ENCODE results near the gene BIN1. TPM values are rescaled to one million over a fixed set of nuclear protein-coding genes. Genes with fewer than 3 reads are reported as not detected.

Gene BIN1
- polyA plus RNA-seq, 1 donor (not counting 4 experiments of a cell fraction or from before 2014, with no cell fraction given) = 5.4 TPM

GRCh38 chr2:127022817-127023216 is 84.1 kb downstream of the BIN1 start:
- no peaks in the 10 kb centered on the region for H3K9me3 ChIP-seq (ENCODE audit: control insufficient read depth, low read depth, low read length)
- H4K20me1 ChIP-seq (ENCODE audit: control insufficient read depth, extremely low read depth, insufficient read depth, low read length) = no peaks in the 10 kb centered on the region
- dilution Hi-C loops (cut with MboI; ENCODE audit: extremely low pct_ligation_motif_present, low sequenced_read_pairs) = no loop called here
- TF ChIP-seq CTCF (optimal IDR thresholded peaks at IDR 0.05 in 1 of 3, IDR thresholded peaks at IDR 0.05 in 1 of 3, conservative IDR thresholded peaks at IDR 0.05 in 1 of 3; ENCODE audit: extremely low read depth in 1 of 3, insufficient read depth in 2 of 3, low read length in 3 of 3) (no peak), EZH2 (IDR thresholded peaks at IDR 0.05; ENCODE audit: low read length) (no peak)
- DNase-seq (ENCODE audit: low read depth, low spot score) = no peak
- no peak overlapping the region for H3K4me3 ChIP-seq (ENCODE audit: control insufficient read depth in 2 of 3, extremely low read depth in 1 of 3, insufficient read depth in 2 of 3, low read depth in 1 of 3, low read length in 3 of 3)
- no peak overlapping the region for H3K27ac ChIP-seq (ENCODE audit: control insufficient read depth, insufficient read depth, low read length)
- peaks cover 8% of the 10 kb centered on the region for H3K4me1 ChIP-seq (ENCODE audit: control insufficient read depth, extremely low read depth, insufficient read depth, low read length)
- no peak overlapping the region for H3K4me2 ChIP-seq (ENCODE audit: control insufficient read depth, extremely low read depth, insufficient read depth, low read depth, low read length)
- H2AFZ ChIP-seq (ENCODE audit: control insufficient read depth, low read length) = no peak overlapping the region
- no peaks in the 10 kb centered on the region for H3K36me3 ChIP-seq (ENCODE audit: control insufficient read depth in 2 of 2, extremely low read depth in 1 of 2, insufficient read depth in 2 of 2, low read length in 2 of 2)
- no peaks in the 10 kb centered on the region for H3K9me1 ChIP-seq (ENCODE audit: control insufficient read depth, extremely low read depth, insufficient read depth, low read length)
- peaks cover 12% of the 10 kb centered on the region for H3K27me3 ChIP-seq (ENCODE audit: control insufficient read depth, extremely low read depth, insufficient read depth, low read length)
- H3K9ac ChIP-seq (ENCODE audit: control insufficient read depth, extremely low read depth, insufficient read depth, low read length) = no peak overlapping the region
- FAIRE-seq = no peak
- H3K79me2 ChIP-seq (ENCODE audit: control insufficient read depth, insufficient read depth, low read length) = no peaks in the 10 kb centered on the region

- no peaks in the 10 kb centered on the region for H3K9me1 ChIP-seq (ENCODE audit: control insufficient read depth, extremely low read depth, insufficient read depth, low read length)
- H3K4me2 ChIP-seq (ENCODE audit: control insufficient read depth, extremely low read depth, insufficient read depth, low read depth, low read length) = no peak overlapping the region
- no peak for TF ChIP-seq EZH2 (IDR thresholded peaks at IDR 0.05; ENCODE audit: low read length)
- no peak for TF ChIP-seq CTCF (optimal IDR thresholded peaks at IDR 0.05 in 1 of 3, IDR thresholded peaks at IDR 0.05 in 1 of 3, conservative IDR thresholded peaks at IDR 0.05 in 1 of 3; ENCODE audit: extremely low read depth in 1 of 3, insufficient read depth in 2 of 3, low read length in 3 of 3)
- H3K36me3 ChIP-seq (ENCODE audit: control insufficient read depth in 2 of 2, extremely low read depth in 1 of 2, insufficient read depth in 2 of 2, low read length in 2 of 2) = no peaks in the 10 kb centered on the region
- DNase-seq (ENCODE audit: low read depth, low spot score) (no peak), FAIRE-seq (no peak)
- dilution Hi-C loops (cut with MboI; ENCODE audit: extremely low pct_ligation_motif_present, low sequenced_read_pairs) = no loop called here
- H3K9ac ChIP-seq (ENCODE audit: control insufficient read depth, extremely low read depth, insufficient read depth, low read length) = no peak overlapping the region
- H3K79me2 ChIP-seq (ENCODE audit: control insufficient read depth, insufficient read depth, low read length) = no peaks in the 10 kb centered on the region
- no peak overlapping the region for H3K27ac ChIP-seq (ENCODE audit: control insufficient read depth, insufficient read depth, low read length)
- H3K27me3 ChIP-seq (ENCODE audit: control insufficient read depth, extremely low read depth, insufficient read depth, low read length) = peaks cover 12% of the 10 kb centered on the region
- no peak overlapping the region for H3K4me3 ChIP-seq (ENCODE audit: control insufficient read depth in 2 of 3, extremely low read depth in 1 of 3, insufficient read depth in 2 of 3, low read depth in 1 of 3, low read length in 3 of 3)
- no peak overlapping the region for H2AFZ ChIP-seq (ENCODE audit: control insufficient read depth, low read length)
- H4K20me1 ChIP-seq (ENCODE audit: control insufficient read depth, extremely low read depth, insufficient read depth, low read length) = no peaks in the 10 kb centered on the region
- peaks cover 4% of the 10 kb centered on the region for H3K4me1 ChIP-seq (ENCODE audit: control insufficient read depth, extremely low read depth, insufficient read depth, low read length)
- H3K9me3 ChIP-seq (ENCODE audit: control insufficient read depth, low read depth, low read length) = no peaks in the 10 kb centered on the region
Measured at GRCh38 chr2:127020536-127020935, 86.4 kb downstream of the BIN1 start.
